Sigmoid colon (tissue), 4 donors: ENCODE measurements around the gene GPHN.

ENCODE experiments used
- POLR2A ChIP-seq, 2 donors: fragments of 450-650 bp; IDR thresholded peaks; one replicate each; pipeline ENCODE4 v1.6.1; 2016; ENCODE audit warnings: antibody characterized with exemption in 2 of 2, mild to moderate bottlenecking in 2 of 2, moderate library complexity in 2 of 2
- POLR2AphosphoS5 ChIP-seq, 4 donors: sonication (generic); formaldehyde crosslinking; IDR thresholded peaks; one replicate each; pipeline ENCODE4 v1.6.1; 2017; ENCODE audit warnings: antibody characterized with exemption in 4 of 4
- TF ChIP-seq, protein P1 (sequence below), 4 experiments: fragments of 450-650 bp in 3 of 4; fragments of 200-600 bp in 1 of 4; IDR thresholded peaks; one replicate each; pipeline ENCODE4 v1.5.1; 2016 to 2019; ENCODE audit warnings: antibody characterized with exemption in 4 of 4, mild to moderate bottlenecking in 3 of 4, moderate library complexity in 2 of 4

DNA sequence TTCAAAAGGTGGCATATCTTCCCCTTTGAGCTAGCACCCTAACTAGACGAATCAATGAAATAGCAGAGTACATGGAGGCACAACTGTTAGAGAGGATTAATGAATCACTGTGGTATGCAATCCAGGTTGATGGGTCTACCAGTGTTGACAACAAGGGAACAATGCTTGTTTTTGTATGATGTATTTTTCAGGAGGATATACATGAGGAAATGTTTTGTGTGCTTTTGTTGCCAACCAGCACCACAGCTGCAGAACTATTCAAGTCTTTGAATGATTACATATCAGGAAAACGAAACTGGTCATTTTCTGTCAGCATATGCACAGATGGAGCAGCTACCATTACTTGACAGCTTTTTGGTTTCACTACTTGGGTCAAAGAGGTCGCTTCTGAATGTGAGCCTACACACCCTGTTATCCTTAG lies 142.6 kb downstream of the GPHN start:
- TF ChIP-seq, protein P1, sequence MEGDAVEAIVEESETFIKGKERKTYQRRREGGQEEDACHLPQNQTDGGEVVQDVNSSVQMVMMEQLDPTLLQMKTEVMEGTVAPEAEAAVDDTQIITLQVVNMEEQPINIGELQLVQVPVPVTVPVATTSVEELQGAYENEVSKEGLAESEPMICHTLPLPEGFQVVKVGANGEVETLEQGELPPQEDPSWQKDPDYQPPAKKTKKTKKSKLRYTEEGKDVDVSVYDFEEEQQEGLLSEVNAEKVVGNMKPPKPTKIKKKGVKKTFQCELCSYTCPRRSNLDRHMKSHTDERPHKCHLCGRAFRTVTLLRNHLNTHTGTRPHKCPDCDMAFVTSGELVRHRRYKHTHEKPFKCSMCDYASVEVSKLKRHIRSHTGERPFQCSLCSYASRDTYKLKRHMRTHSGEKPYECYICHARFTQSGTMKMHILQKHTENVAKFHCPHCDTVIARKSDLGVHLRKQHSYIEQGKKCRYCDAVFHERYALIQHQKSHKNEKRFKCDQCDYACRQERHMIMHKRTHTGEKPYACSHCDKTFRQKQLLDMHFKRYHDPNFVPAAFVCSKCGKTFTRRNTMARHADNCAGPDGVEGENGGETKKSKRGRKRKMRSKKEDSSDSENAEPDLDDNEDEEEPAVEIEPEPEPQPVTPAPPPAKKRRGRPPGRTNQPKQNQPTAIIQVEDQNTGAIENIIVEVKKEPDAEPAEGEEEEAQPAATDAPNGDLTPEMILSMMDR (IDR thresholded peaks at IDR 0.05) = no peak
- TF ChIP-seq POLR2A (IDR thresholded peaks at IDR 0.05) (no peak), POLR2AphosphoS5 (IDR thresholded peaks at IDR 0.05) (no peak)
